Upper lobe of left lung (tissue), 6 donors: Measurements from ENCODE around the gene MYOM3. TPM values are rescaled to one million over a fixed set of nuclear protein-coding genes. Genes with fewer than 3 reads are reported as not detected.

ENCODE experiments used
- ATAC-seq, 2 donors: fragments of 200-7000 bp; cut with Tn5 transposase; one replicate each; pipeline ENCODE4 v1.9.1; 2022; ENCODE audit warnings: mild to moderate bottlenecking in 2 of 2, moderate library complexity in 2 of 2; ENCODE audit not compliant: low FRiP score in 2 of 2
- DNase-seq, 2 donors: peaks; one replicate each; pipeline ENCODE4 v3.0.0-alpha.2; 2019 to 2020
- H3K27ac ChIP-seq, 4 donors: fragments of 200-600 bp; sonication (generic); one replicate each; pipeline ENCODE4 v1.5.1; 2016 to 2019
- H3K27me3 ChIP-seq, 4 donors: fragments of 200-600 bp; sonication (generic); one replicate each; pipeline ENCODE4 v1.5.1; 2017 to 2019
- H3K36me3 ChIP-seq, 4 donors: fragments of 200-600 bp; sonication (generic); one replicate each; pipeline ENCODE4 v1.5.1; 2016 to 2019
- H3K4me1 ChIP-seq, 4 donors: fragments of 200-600 bp; sonication (generic); one replicate each; pipeline ENCODE4 v1.5.1; 2018 to 2019
- H3K4me3 ChIP-seq, 4 donors: fragments of 200-600 bp; sonication (generic); one replicate each; pipeline ENCODE4 v1.5.1; 2017 to 2019; ENCODE audit warnings: mild to moderate bottlenecking in 2 of 4, moderate library complexity in 1 of 4
- H3K9me3 ChIP-seq, 4 donors: fragments of 200-600 bp; sonication (generic); one replicate each; pipeline ENCODE4 v1.5.1; 2018 to 2019
- CTCF ChIP-seq, 6 experiments: fragments of 450-650 bp in 4 of 6; fragments of 200-600 bp in 2 of 6; sonication (generic) in 2 of 6; IDR thresholded peaks; one replicate each; pipeline ENCODE4 v1.5.1; 2016 to 2019; ENCODE audit warnings: antibody characterized with exemption in 6 of 6
- EP300 ChIP-seq, 4 donors: sonication (generic); formaldehyde crosslinking; IDR thresholded peaks; one replicate each; pipeline ENCODE4 v1.5.1; 2017; ENCODE audit warnings: antibody characterized with exemption in 4 of 4, control low read depth in 2 of 4
- POLR2A ChIP-seq, 4 donors: fragments of 450-650 bp; IDR thresholded peaks; one replicate each; pipeline ENCODE4 v1.5.1; 2016 to 2017; ENCODE audit warnings: antibody characterized with exemption in 4 of 4, mild to moderate bottlenecking in 2 of 4
- POLR2AphosphoS5 ChIP-seq, 2 donors: sonication (generic); formaldehyde crosslinking; IDR thresholded peaks; one replicate each; pipeline ENCODE4 v1.5.1; 2017; ENCODE audit warnings: antibody characterized with exemption in 2 of 2
- WGBS, 2 donors: methylation state at CpG; one replicate each; pipeline ENCODE4 v1.1.5; 2017 to 2018; 5-methylcytosine and 5-hydroxymethylcytosine counted together
- total RNA-seq, 6 donors: library from RNA; depleted of rRNA in 4 of 6; stranded (reverse); fragments of >200 nt in 4 of 6; gene quantifications; one replicate each; pipeline versions ENCODE4 v1.1.0 to v1.2.1, GENCODE V29; 2016 to 2021
- donor health status: DM: no; HTN: no; CAD: no; lungs with moderate emphysema.
- donor health status: DM: no; HTN: yes; CAD: no; lungs with severe emphysema.

Gene MYOM3
- total RNA-seq, 6 donors from 2014 or later = 0.11 to 0.20 (median 0.15) TPM; not detected in 3

- WGBS, 2 donors = 94 to 95% methylated on average over 12 to 18 of the region's 18 CpGs
- Histone ChIP-seq H3K36me3 (peaks cover 0 to 6% (median 0%) of the 10 kb centered on the region in 4 donors), H3K27ac (no peak overlapping the region), H3K4me1 (no peaks in the 10 kb centered on the region), H3K4me3 (no peak overlapping the region), H3K27me3 (no peaks in the 10 kb centered on the region), H3K9me3 (no peaks in the 10 kb centered on the region)
- no peak for ATAC-seq
- no peak for DNase-seq
- no peak for TF ChIP-seq POLR2AphosphoS5 (IDR thresholded peaks at IDR 0.05)
- no peak for TF ChIP-seq POLR2A (IDR thresholded peaks at IDR 0.05)
- TF ChIP-seq EP300 (IDR thresholded peaks at IDR 0.05) = no peak
Measured at GRCh38 chr1:24156542-24157260, 44.8 kb upstream of the MYOM3 start.

GRCh38 chr1:24155011-24155782 is 43.3 kb upstream of the MYOM3 start:
- H3K4me3 ChIP-seq = no peak overlapping the region
- no peak for ATAC-seq
- no peaks in the 10 kb centered on the region for H3K9me3 ChIP-seq
- TF ChIP-seq EP300 (IDR thresholded peaks at IDR 0.05) (no peak), CTCF (IDR thresholded peaks at IDR 0.05) (peak in 1 of 6 experiments; percentile 6), POLR2AphosphoS5 (IDR thresholded peaks at IDR 0.05) (no peak)
- H3K27me3 ChIP-seq = no peaks in the 10 kb centered on the region
- 48 to 80% methylated on average over 4 to 11 of the region's 11 CpGs for WGBS, 2 donors
- H3K36me3 ChIP-seq = peaks cover 0 to 6% (median 0%) of the 10 kb centered on the region in 4 donors
- peaks cover 6 to 9% (median 8%) of the 10 kb centered on the region in 4 donors for H3K4me1 ChIP-seq
- H3K27ac ChIP-seq = no peak overlapping the region
- peak in 1 of 2 donors; percentile 37 for DNase-seq

- Histone ChIP-seq H3K27ac (no peak overlapping the region), H3K36me3 (peaks cover 0 to 6% (median 0%) of the 10 kb centered on the region in 4 donors), H3K27me3 (no peaks in the 10 kb centered on the region), H3K4me1 (peaks cover 11 to 12% (median 12%) of the 10 kb centered on the region in 4 donors), H3K4me3 (no peak overlapping the region), H3K9me3 (no peaks in the 10 kb centered on the region)
- DNase-seq = no peak
- WGBS, 2 donors = 66 to 78% methylated on average over 8 of the region's 8 CpGs
- TF ChIP-seq CTCF (IDR thresholded peaks at IDR 0.05) = no peak
- no peak for TF ChIP-seq EP300 (IDR thresholded peaks at IDR 0.05)
- no peak for TF ChIP-seq POLR2AphosphoS5 (IDR thresholded peaks at IDR 0.05)
- TF ChIP-seq POLR2A (IDR thresholded peaks at IDR 0.05) = no peak
- no peak for ATAC-seq
Measured at GRCh38 chr1:24154215-24154614, 42.3 kb upstream of the MYOM3 start.

GRCh38 chr1:24152631-24153494 is 40.9 kb upstream of the MYOM3 start:
- Histone ChIP-seq H3K27me3 (no peaks in the 10 kb centered on the region), H3K36me3 (peaks cover 0 to 6% (median 0%) of the 10 kb centered on the region in 4 donors), H3K9me3 (no peaks in the 10 kb centered on the region), H3K27ac (no peak overlapping the region), H3K4me3 (no peak overlapping the region), H3K4me1 (peaks cover 11 to 12% (median 12%) of the 10 kb centered on the region in 4 donors)
- DNase-seq = no peak
- ATAC-seq = no peak
- TF ChIP-seq EP300 (IDR thresholded peaks at IDR 0.05) = no peak
- TF ChIP-seq POLR2A (IDR thresholded peaks at IDR 0.05) = no peak
- TF ChIP-seq CTCF (IDR thresholded peaks at IDR 0.05) = no peak
- TF ChIP-seq POLR2AphosphoS5 (IDR thresholded peaks at IDR 0.05) = no peak
- WGBS, 2 donors = 76 to 87% methylated on average over 7 to 10 of the region's 10 CpGs

- 10 to 17% methylated on average over 12 of the region's 12 CpGs for WGBS, 2 donors
- Histone ChIP-seq H3K9me3 (no peaks in the 10 kb centered on the region), H3K27ac (no peak overlapping the region), H3K4me3 (no peak overlapping the region), H3K27me3 (no peaks in the 10 kb centered on the region), H3K36me3 (no peaks in the 10 kb centered on the region), H3K4me1 (peaks cover 11 to 12% (median 12%) of the 10 kb centered on the region in 4 donors)
- no peak for TF ChIP-seq CTCF (IDR thresholded peaks at IDR 0.05)
- TF ChIP-seq POLR2A (IDR thresholded peaks at IDR 0.05) = no peak
- no peak for TF ChIP-seq POLR2AphosphoS5 (IDR thresholded peaks at IDR 0.05)
- no peak for TF ChIP-seq EP300 (IDR thresholded peaks at IDR 0.05)
- ATAC-seq (no peak), DNase-seq (peak in 1 of 2 donors; percentile 28)
Measured at GRCh38 chr1:24151175-24151533, 39.2 kb upstream of the MYOM3 start.
